H9 (cell line): ENCODE results near the gene DCUN1D2. TPM values are rescaled to one million over a fixed set of nuclear protein-coding genes. Genes with fewer than 3 reads are reported as not detected.
A peak's percentile ranks its signal among the peaks of the same experiment; 100 is the strongest.

Source experiments
- DNase-seq: peaks from one replicate; pipeline ENCODE4 v3.0.0-alpha.2; 2017
- H2AFZ ChIP-seq: one replicate; pipeline ENCODE4 v1.6.1; 2013; ENCODE audit warnings: mild to moderate bottlenecking, low read length, control low read depth, moderate library complexity
- H2AK5ac ChIP-seq: 2 replicates; pipeline ENCODE4 v1.6.1; 2013; ENCODE audit warnings: low read length, control low read depth, mixed read lengths; ENCODE audit not compliant: insufficient read length
- H2BK120ac ChIP-seq: one replicate; pipeline ENCODE4 v1.6.1; 2013; ENCODE audit warnings: low read depth, mild to moderate bottlenecking, low read length, control low read depth, inconsistent platforms; ENCODE audit not compliant: poor library complexity, severe bottlenecking
- H2BK12ac ChIP-seq: 2 replicates; pipeline ENCODE4 v1.6.1; 2013; ENCODE audit warnings: low read length, control low read depth, mixed read lengths, low read depth; ENCODE audit not compliant: insufficient read length
- H2BK15ac ChIP-seq: 2 replicates; pipeline ENCODE4 v1.6.1; 2013; ENCODE audit warnings: low read depth, low read length, control low read depth
- H2BK20ac ChIP-seq: one replicate; pipeline ENCODE4 v1.6.1; 2013; ENCODE audit warnings: low read depth, mild to moderate bottlenecking, low read length, control low read depth, inconsistent platforms; ENCODE audit not compliant: poor library complexity, severe bottlenecking
- H2BK5ac ChIP-seq: 2 replicates; pipeline ENCODE4 v1.6.1; 2013; ENCODE audit warnings: low read length, control low read depth, mixed read lengths; ENCODE audit not compliant: insufficient read length
- H3K14ac ChIP-seq: 2 replicates; pipeline ENCODE4 v1.6.1; 2013; ENCODE audit warnings: low read length, control low read depth; ENCODE audit not compliant: insufficient read depth
- H3K18ac ChIP-seq: 2 replicates; pipeline ENCODE4 v1.6.1; 2013; ENCODE audit warnings: low read depth, mild to moderate bottlenecking, mixed read lengths, low read length, control low read depth; ENCODE audit not compliant: insufficient read length
- H3K23ac ChIP-seq: 2 replicates; pipeline ENCODE4 v1.6.1; 2013; ENCODE audit warnings: low read length, control low read depth, mixed read lengths, low read depth; ENCODE audit not compliant: insufficient read length
- H3K23me2 ChIP-seq: 2 replicates; pipeline ENCODE4 v1.6.1; 2013; ENCODE audit warnings: low read depth, mild to moderate bottlenecking, mixed read lengths, low read length, control low read depth; ENCODE audit not compliant: insufficient read length, poor library complexity, severe bottlenecking
- H3K27ac ChIP-seq: 2 replicates; pipeline ENCODE4 v1.5.1; 2013; ENCODE audit warnings: low read length, control low read depth, mixed read lengths, low read depth; ENCODE audit not compliant: insufficient read length
- H3K27me3 ChIP-seq: 2 replicates; pipeline ENCODE4 v1.6.1; 2013; ENCODE audit warnings: low read length, control low read depth, inconsistent platforms; ENCODE audit not compliant: insufficient read depth
- H3K4ac ChIP-seq: 2 replicates; pipeline ENCODE4 v1.6.1; 2013; ENCODE audit warnings: low read depth, mild to moderate bottlenecking, control low read depth, inconsistent platforms, low read length, moderate library complexity
- H3K4me1 ChIP-seq: 2 replicates; pipeline ENCODE4 v1.6.1; 2013; ENCODE audit warnings: low read length, control low read depth, inconsistent platforms; ENCODE audit not compliant: insufficient read depth
- H3K4me2 ChIP-seq: 2 replicates; pipeline ENCODE4 v1.6.1; 2013; ENCODE audit warnings: low read length, control low read depth, mixed read lengths; ENCODE audit not compliant: insufficient read length, insufficient read depth
- H3K56ac ChIP-seq: 2 replicates; pipeline ENCODE4 v1.6.1; 2013; ENCODE audit warnings: low read depth, mild to moderate bottlenecking, mixed read lengths, low read length, control low read depth; ENCODE audit not compliant: insufficient read length
- H3K79me1 ChIP-seq: 2 replicates; pipeline ENCODE4 v1.6.1; 2013; ENCODE audit warnings: low read depth, mild to moderate bottlenecking, moderate library complexity, low read length, control low read depth, inconsistent platforms; ENCODE audit not compliant: insufficient read depth, poor library complexity, severe bottlenecking
- H3K79me2 ChIP-seq: 2 replicates; pipeline ENCODE4 v1.6.1; 2013; ENCODE audit warnings: low read length, control low read depth, inconsistent platforms; ENCODE audit not compliant: insufficient read depth
- H3K9ac ChIP-seq: 2 replicates; pipeline ENCODE4 v1.6.1; 2013; ENCODE audit warnings: low read length, control low read depth, mixed read lengths; ENCODE audit not compliant: insufficient read length; ENCODE audit errors: extremely low read depth
- H3K9me3 ChIP-seq: one replicate; pipeline ENCODE4 v1.6.1; 2013; ENCODE audit warnings: low read depth, low read length, inconsistent platforms; ENCODE audit not compliant: control insufficient read depth
- H3T11ph ChIP-seq: one replicate; pipeline ENCODE4 v1.6.1; 2013; ENCODE audit warnings: mild to moderate bottlenecking, low read length, control low read depth, inconsistent platforms
- H4K20me1 ChIP-seq: one replicate; pipeline ENCODE4 v1.6.1; 2013; ENCODE audit not compliant: control insufficient read depth, insufficient read length, insufficient read depth
- H4K5ac ChIP-seq: 2 replicates; pipeline ENCODE4 v1.6.1; 2013; ENCODE audit warnings: low read depth, mild to moderate bottlenecking, mixed read lengths, low read length, control low read depth; ENCODE audit not compliant: insufficient read length
- H4K8ac ChIP-seq: replicated peaks from 2 replicates; pipeline ENCODE4 v1.6.1; 2013; ENCODE audit warnings: low read length, control low read depth, mixed read lengths, low read depth; ENCODE audit not compliant: insufficient read length
- H4K91ac ChIP-seq: 2 replicates; pipeline ENCODE4 v1.6.1; 2013; ENCODE audit warnings: low read depth, mild to moderate bottlenecking, moderate library complexity, mixed read lengths, low read length, control low read depth; ENCODE audit not compliant: insufficient read length
- H3K27ac Mint-ChIP-seq, 3 experiments: 2 replicates in 2 of 3; 3 replicates in 1 of 3; pipeline ENCODE4 v1.8.0; 2020 to 2021; ENCODE audit warnings: mixed read lengths in 3 of 3, mild to moderate bottlenecking in 1 of 3, moderate library complexity in 1 of 3
- H3K27me3 Mint-ChIP-seq: 2 replicates; pipeline ENCODE4 v1.8.0; 2021; ENCODE audit warnings: low read depth, mild to moderate bottlenecking, moderate library complexity, mixed read lengths
- H3K36me3 Mint-ChIP-seq, 3 experiments: 2 replicates in 2 of 3; 3 replicates in 1 of 3; pipeline ENCODE4 v1.8.0; 2020 to 2021; ENCODE audit warnings: low read depth in 3 of 3, mixed read lengths in 3 of 3; ENCODE audit not compliant: insufficient read depth in 1 of 3
- H3K4me1 Mint-ChIP-seq, 2 experiments: 2 replicates each; pipeline ENCODE4 v1.8.0; 2020; ENCODE audit warnings: mixed read lengths in 2 of 2
- H3K4me3 Mint-ChIP-seq, 2 experiments: 2 replicates in 1 of 2; 3 replicates in 1 of 2; pipeline ENCODE4 v1.8.0; 2020 to 2021; ENCODE audit warnings: mild to moderate bottlenecking in 2 of 2, mixed read lengths in 2 of 2, moderate library complexity in 1 of 2
- H3K9me3 Mint-ChIP-seq, 2 experiments: 2 replicates in 1 of 2; 3 replicates in 1 of 2; pipeline ENCODE4 v1.8.0; 2020; ENCODE audit warnings: mild to moderate bottlenecking in 2 of 2, mixed read lengths in 2 of 2, moderate library complexity in 1 of 2
- WGBS: extraction: QIAGEN DNeasy Blood & Tissue Kit; methylation state at CpG from one replicate; pipeline ENCODE4 v1.1.7; 2013; ENCODE audit warnings: missing lambda C conversion rate, low lambda C conversion rate, mixed read lengths; ENCODE audit not compliant: insufficient read length; ENCODE audit errors: extremely low coverage; 5-methylcytosine and 5-hydroxymethylcytosine counted together
- total RNA-seq: library from RNA; stranded (reverse); gene quantifications from 2 replicates; pipeline ENCODE4 v1.2.1, GENCODE V29; 2021
- TF ChIP-seq, protein P1 (sequence below): fragments of 200-600 bp; sonication (generic); conservative IDR thresholded peaks from 3 replicates; pipeline ENCODE4 v1.8.0; 2021; ENCODE audit warnings: antibody characterized with exemption, mild to moderate bottlenecking

DCUN1D2 gene
- total RNA-seq, 1 experiment from 2014 or later: 36.8 TPM

DNA sequence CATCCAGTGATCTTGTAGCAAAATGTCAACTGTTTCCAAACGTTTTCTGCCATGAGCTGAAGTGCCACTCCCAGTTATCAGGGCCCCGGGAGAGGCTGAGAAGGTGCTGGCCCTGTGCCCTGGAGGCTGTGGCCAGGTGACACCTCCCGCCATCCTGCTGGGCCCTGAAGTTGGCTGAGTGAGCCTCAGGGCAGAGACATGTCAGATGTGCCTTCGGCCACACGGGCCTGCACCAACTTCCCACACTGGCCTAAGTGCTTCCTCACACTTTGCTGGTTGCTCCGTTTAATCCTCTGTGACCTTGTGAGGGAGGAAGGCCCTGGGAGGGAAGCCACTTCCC, 42.0 kb downstream of the DCUN1D2 start:
- no CpG with 5 or more reads among the region's 6 CpGs for WGBS
- Histone ChIP-seq H2BK120ac (no peak overlapping the region), H2AFZ (no peak overlapping the region), H3K27ac (no peak overlapping the region), H3K27me3 (no peaks in the 10 kb centered on the region), H3K79me1 (no peaks in the 10 kb centered on the region), H2BK12ac (no peak overlapping the region), H3K4me2 (no peak overlapping the region), H2AK5ac (no peak overlapping the region), H3K23ac (no peak overlapping the region), H3K9ac (no peak overlapping the region), H3K4ac (no peak overlapping the region), H3K14ac (no peak overlapping the region), H2BK15ac (no peak overlapping the region), H3K18ac (no peak overlapping the region), H3T11ph (no peak overlapping the region), H2BK5ac (no peak overlapping the region), H3K79me2 (no peaks in the 10 kb centered on the region), H4K8ac (no peak overlapping the region), H4K20me1 (no peaks in the 10 kb centered on the region), H3K4me1 (no peaks in the 10 kb centered on the region), H4K91ac (no peak overlapping the region), H3K56ac (no peak overlapping the region), H2BK20ac (no peak overlapping the region), H3K9me3 (no peaks in the 10 kb centered on the region), H4K5ac (no peak overlapping the region), H3K23me2 (no peaks in the 10 kb centered on the region)
- H3K27me3 Mint-ChIP-seq: peaks cover 2% of the 10 kb centered on the region; the same call in 1 of the 2 replicates
- H3K36me3 Mint-ChIP-seq: peaks cover 7 to 23% (median 9%) of the 10 kb centered on the region in 3 experiments; a peak in 5 of 7 replicates
- peaks cover 0 to 4% of the 10 kb centered on the region in 2 experiments; a peak in 1 of 5 replicates for H3K9me3 Mint-ChIP-seq
- H3K4me3 Mint-ChIP-seq: no peak overlapping the region
- H3K27ac Mint-ChIP-seq: peak overlapping the region in 2 of 3 experiments; percentile 62 to 84; a peak in 4 of 7 replicates
- TF ChIP-seq, protein P1, sequence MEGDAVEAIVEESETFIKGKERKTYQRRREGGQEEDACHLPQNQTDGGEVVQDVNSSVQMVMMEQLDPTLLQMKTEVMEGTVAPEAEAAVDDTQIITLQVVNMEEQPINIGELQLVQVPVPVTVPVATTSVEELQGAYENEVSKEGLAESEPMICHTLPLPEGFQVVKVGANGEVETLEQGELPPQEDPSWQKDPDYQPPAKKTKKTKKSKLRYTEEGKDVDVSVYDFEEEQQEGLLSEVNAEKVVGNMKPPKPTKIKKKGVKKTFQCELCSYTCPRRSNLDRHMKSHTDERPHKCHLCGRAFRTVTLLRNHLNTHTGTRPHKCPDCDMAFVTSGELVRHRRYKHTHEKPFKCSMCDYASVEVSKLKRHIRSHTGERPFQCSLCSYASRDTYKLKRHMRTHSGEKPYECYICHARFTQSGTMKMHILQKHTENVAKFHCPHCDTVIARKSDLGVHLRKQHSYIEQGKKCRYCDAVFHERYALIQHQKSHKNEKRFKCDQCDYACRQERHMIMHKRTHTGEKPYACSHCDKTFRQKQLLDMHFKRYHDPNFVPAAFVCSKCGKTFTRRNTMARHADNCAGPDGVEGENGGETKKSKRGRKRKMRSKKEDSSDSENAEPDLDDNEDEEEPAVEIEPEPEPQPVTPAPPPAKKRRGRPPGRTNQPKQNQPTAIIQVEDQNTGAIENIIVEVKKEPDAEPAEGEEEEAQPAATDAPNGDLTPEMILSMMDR: no peak
- peaks cover 2 to 14% of the 10 kb centered on the region in 2 experiments; a peak in 3 of 4 replicates for H3K4me1 Mint-ChIP-seq
- peak; percentile 31 for DNase-seq
